GM21529 (cell line): Measurements from ENCODE around the gene CYSTM1.

Experiments
- ATAC-seq: cut with Tn5 transposase; IDR thresholded peaks from one replicate; pipeline ENCODE4 v1.9.1; 2021; ENCODE audit not compliant: unreplicated experiment

Gene CYSTM1

DNA sequence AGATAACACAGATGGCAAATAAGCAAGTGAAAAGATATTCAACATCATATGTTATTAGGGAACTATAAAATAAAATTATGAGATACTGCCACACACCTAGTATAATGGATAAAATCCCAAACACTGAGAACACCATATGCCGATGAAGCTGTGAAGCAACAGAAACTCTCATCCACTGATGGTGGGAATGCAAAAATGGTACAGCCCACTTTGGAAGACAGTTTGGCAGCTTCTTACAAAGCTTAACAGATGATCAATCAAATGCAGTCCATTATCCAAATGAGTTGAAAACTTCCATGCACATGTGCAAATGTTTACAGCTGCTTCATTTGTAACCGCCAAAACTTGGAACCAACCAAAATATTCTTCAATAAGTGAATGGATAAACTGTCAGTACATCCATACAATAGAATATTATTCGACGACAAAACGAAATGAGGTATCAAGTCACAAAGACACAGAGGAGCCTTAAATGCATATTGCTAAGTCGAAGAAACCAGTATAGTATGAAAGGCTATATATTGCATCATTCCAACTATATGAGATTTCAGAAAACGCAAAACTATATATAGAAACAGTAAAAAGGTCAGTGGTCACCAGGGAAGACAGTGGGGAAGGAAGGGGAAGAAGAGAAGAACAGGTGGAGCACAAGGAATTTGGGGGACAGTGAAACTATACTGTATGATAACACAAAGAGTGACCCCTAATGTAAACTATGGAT is 113.0 kb downstream of the CYSTM1 start:
- ATAC-seq: no peak

DNA sequence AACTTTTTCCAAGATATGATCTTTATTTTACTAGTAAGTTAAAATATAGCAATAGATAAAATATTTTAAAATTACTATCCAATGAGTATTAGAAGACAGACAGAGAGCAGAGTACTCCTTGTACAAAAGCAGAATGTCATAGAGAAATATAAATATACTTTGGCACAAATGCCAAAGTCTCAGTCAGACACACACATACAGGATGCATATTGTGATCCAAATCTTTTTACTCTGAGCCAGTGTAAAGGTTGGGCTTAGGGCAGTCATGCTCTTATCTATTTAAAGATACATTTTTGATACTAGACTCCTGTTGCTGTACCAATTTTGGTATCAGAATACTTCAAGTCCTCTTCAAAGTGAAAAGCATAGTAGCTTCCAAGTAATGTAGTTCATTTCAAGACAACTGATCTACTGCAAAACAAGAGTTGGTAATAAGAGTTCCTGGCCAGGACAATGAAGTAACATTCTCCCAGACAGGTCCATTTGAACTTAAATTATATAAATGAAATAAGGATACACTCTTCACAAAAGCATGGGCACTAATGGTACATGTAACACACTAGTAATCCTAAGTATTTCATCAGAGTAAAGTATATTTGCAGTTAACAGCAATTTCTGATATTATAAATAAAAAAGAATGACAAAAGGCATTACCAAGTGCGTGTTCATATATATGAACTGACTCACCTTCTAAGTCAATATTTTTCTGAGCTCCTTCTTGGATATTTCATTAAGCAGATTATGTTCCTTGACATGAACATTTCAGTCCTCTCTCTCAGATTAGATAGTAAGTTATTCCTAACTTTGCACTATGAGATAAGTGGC is 117.4 kb downstream of the CYSTM1 start:
- ATAC-seq: no peak
